Measurements from ENCODE around the gene OLA1.

The OLA1 gene

GRCh38 chr2:174180726-174181236 is 67.6 kb downstream of the OLA1 start:
- ChIA-PET CTCF (no interaction called here), POLR2A (ENCODE audit: low non-redundant PET) (no interaction called here)
- DNase-seq (ENCODE audit: low spot score), result no peak
- TF ChIP-seq, protein P1, sequence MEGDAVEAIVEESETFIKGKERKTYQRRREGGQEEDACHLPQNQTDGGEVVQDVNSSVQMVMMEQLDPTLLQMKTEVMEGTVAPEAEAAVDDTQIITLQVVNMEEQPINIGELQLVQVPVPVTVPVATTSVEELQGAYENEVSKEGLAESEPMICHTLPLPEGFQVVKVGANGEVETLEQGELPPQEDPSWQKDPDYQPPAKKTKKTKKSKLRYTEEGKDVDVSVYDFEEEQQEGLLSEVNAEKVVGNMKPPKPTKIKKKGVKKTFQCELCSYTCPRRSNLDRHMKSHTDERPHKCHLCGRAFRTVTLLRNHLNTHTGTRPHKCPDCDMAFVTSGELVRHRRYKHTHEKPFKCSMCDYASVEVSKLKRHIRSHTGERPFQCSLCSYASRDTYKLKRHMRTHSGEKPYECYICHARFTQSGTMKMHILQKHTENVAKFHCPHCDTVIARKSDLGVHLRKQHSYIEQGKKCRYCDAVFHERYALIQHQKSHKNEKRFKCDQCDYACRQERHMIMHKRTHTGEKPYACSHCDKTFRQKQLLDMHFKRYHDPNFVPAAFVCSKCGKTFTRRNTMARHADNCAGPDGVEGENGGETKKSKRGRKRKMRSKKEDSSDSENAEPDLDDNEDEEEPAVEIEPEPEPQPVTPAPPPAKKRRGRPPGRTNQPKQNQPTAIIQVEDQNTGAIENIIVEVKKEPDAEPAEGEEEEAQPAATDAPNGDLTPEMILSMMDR (conservative IDR thresholded peaks at IDR 0.05; ENCODE audit: low read depth), result no peak
- H3K27ac ChIP-seq, result no peak overlapping the region

GRCh38 chr2:174180165-174180724 is 68.1 kb downstream of the OLA1 start:
- DNase-seq (ENCODE audit: low spot score), result no peak
- ChIA-PET CTCF (no interaction called here), POLR2A (ENCODE audit: low non-redundant PET) (no interaction called here)
- no peak overlapping the region for H3K27ac ChIP-seq
- TF ChIP-seq, protein P1 (conservative IDR thresholded peaks at IDR 0.05; ENCODE audit: low read depth), result no peak

DNA sequence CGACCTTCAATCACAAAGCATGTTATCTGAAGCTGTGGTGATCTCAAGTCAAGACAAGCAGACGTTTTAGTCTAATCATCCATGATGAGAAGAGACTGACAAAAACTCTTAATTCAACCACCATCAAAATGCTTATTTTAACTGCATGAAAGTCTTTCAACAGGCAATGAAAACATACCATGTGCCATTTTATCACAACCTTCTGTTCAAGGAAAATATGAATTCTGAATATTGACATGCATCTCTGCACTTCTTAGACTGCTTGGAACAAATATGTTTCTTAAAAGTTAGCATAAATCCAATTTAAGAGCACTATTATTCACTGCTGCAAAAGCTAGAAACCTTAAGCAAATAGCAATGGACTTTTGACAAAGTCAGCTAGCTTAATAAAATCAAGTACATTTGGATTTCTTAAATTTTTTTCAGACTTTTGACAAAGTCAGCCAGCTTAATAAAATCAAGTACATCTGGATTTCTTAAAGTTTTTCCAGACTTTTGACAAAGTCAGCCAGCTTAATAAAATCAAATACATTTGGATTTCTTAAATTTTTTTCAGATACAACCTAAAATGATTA is 70.9 kb downstream of the OLA1 start:
- DNase-seq (ENCODE audit: low spot score), result no peak
- no peak overlapping the region for H3K27ac ChIP-seq
- ChIA-PET CTCF (interaction anchor here (0.5 kb wide), 1 partner anchor 46 kb away, joined by 4 read pairs; no protein-coding TSS in a partner anchor), POLR2A (ENCODE audit: low non-redundant PET) (no interaction called here)
- TF ChIP-seq, protein P1 (conservative IDR thresholded peaks at IDR 0.05; ENCODE audit: low read depth), result no peak

DNA sequence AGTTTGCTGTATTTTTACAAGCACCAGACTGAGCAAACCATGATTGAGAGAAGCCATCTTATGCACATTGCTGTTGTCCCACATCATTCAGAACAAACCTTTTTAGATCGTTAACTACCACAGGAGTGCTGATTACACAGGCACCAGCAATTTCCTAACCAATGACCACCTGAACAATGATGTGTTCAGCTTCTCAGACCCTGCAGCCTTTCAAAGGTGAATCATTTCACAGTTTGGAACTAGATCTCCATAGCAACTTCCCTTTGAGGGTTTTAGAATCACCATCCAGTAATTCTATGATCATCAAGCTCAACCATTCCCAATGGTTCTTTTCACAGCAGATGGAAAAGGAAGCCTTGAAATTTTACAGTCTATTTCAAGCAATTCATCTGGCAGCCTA is 71.4 kb downstream of the OLA1 start:
- H3K27ac ChIP-seq, result no peak overlapping the region
- POLR2A ChIA-PET (ENCODE audit: low non-redundant PET), result no interaction called here

DNA sequence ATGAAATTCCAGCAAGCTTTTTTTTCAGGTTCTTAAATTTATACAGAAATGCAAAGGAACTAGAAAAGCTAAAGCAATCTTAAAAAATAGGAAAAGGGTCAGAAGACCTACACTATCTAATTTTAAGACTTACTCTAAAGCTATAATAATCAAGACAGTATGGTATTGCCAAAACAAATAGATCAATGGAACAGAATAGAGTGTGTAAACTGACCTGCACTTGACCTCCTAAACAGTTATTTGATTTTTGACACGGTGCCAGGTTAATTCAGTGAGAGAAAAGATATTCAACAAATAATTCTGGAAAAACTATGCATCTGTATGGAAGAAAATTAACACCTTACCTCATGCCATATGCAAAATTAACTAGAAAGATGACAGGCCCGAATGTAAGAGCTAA is 73.6 kb downstream of the OLA1 start:
- TF ChIP-seq, protein P1 (conservative IDR thresholded peaks at IDR 0.05; ENCODE audit: low read depth), result no peak
- DNase-seq (ENCODE audit: low spot score), result no peak
- POLR2A ChIA-PET (ENCODE audit: low non-redundant PET), result no interaction called here
- H3K27ac ChIP-seq, result no peak overlapping the region
- CTCF ChIA-PET, result interaction anchor here (0.6 kb wide), 1 partner anchor 67 kb away, joined by 4 read pairs; no protein-coding TSS in a partner anchor

More for the DNA sequence above, 71.4 kb downstream of the OLA1 start:
- DNase-seq (ENCODE audit: low spot score), result peak; percentile 52
- CTCF ChIA-PET, result no interaction called here
- TF ChIP-seq, protein P1 (conservative IDR thresholded peaks at IDR 0.05; ENCODE audit: low read depth), result no peak

GRCh38 chr2:174172802-174173355 is 75.5 kb downstream of the OLA1 start:
- ChIA-PET POLR2A (ENCODE audit: low non-redundant PET) (no interaction called here), CTCF (no interaction called here)
- no peak overlapping the region for H3K27ac ChIP-seq
- DNase-seq (ENCODE audit: low spot score), result no peak
- TF ChIP-seq, protein P1 (conservative IDR thresholded peaks at IDR 0.05; ENCODE audit: low read depth), result no peak

All from RWPE1 (cell line).